ENCODE measurements around the gene EEF1AKMT1. TPM values are rescaled to one million over a fixed set of nuclear protein-coding genes. Genes with fewer than 3 reads are reported as not detected.
A peak's percentile ranks its signal among the peaks of the same experiment; 100 is the strongest.

The EEF1AKMT1 gene
- 10 to 100 TPM in 2 of 3 donors, 1 to 10 TPM in 1; 8.1 to 14.3 (median 10.8) TPM for polyA plus RNA-seq

GRCh38 chr13:20773194-20774080 is at the start of gene EEF1AKMT1:
Gene EEF1AKMT1 (minus strand): TSS chr13:20773961. CDS start chr13:20757598, 16,363 bp downstream.
- peaks cover 23 to 28% of the 10 kb centered on the region in 2 donors for H3K4me1 Mint-ChIP-seq

GRCh38 chr13:20823071-20823470 is 49.3 kb upstream of the EEF1AKMT1 start:
- no peak for DNase-seq
- Mint-ChIP-seq H3K27me3 (ENCODE audit: low read depth in 3 of 3) (no peaks in the 10 kb centered on the region), H3K27ac (no peak overlapping the region), H3K4me1 (peaks cover 0 to under 1% of the 10 kb centered on the region in 2 donors), H3K9me3 (no peaks in the 10 kb centered on the region), H3K36me3 (peaks cover 0 to 13% (median 0%) of the 10 kb centered on the region in 3 donors), H3K4me3 (no peak overlapping the region)

More at GRCh38 chr13:20773194-20774080, at the start of gene EEF1AKMT1:
- Mint-ChIP-seq H3K27me3 (ENCODE audit: low read depth in 3 of 3) (peaks cover 3 to 16% (median 13%) of the 10 kb centered on the region in 3 donors), H3K36me3 (peaks cover 17 to 20% (median 20%) of the 10 kb centered on the region in 3 donors), H3K27ac (peak within 1 kb of the TSS; percentile 94 to 100 (median 99)), H3K4me3 (peak within 1 kb of the TSS; percentile 90 to 99 (median 94)), H3K9me3 (peaks cover 0 to 10% (median 3%) of the 10 kb centered on the region in 6 donors)
- DNase-seq: peak; percentile 91 to 94 (median 94)

GRCh38 chr13:20822406-20822805 is 48.6 kb upstream of the EEF1AKMT1 start:
- DNase-seq: no peak
- no peak overlapping the region for H3K4me3 Mint-ChIP-seq
- peaks cover 0 to 13% (median 0%) of the 10 kb centered on the region in 3 donors for H3K36me3 Mint-ChIP-seq
- no peaks in the 10 kb centered on the region for H3K4me1 Mint-ChIP-seq
- H3K27ac Mint-ChIP-seq: no peak overlapping the region
- no peaks in the 10 kb centered on the region for H3K27me3 Mint-ChIP-seq (ENCODE audit: low read depth in 3 of 3)
- no peaks in the 10 kb centered on the region for H3K9me3 Mint-ChIP-seq

GRCh38 chr13:20819715-20820114 is 46.0 kb upstream of the EEF1AKMT1 start:
- no peak for DNase-seq
- H3K9me3 Mint-ChIP-seq: no peaks in the 10 kb centered on the region
- no peak overlapping the region for H3K27ac Mint-ChIP-seq
- H3K27me3 Mint-ChIP-seq (ENCODE audit: low read depth in 3 of 3): peaks cover 0 to 2% (median 0%) of the 10 kb centered on the region in 3 donors
- no peak overlapping the region for H3K4me3 Mint-ChIP-seq
- peaks cover 4 to 11% (median 4%) of the 10 kb centered on the region in 3 donors for H3K36me3 Mint-ChIP-seq
- no peaks in the 10 kb centered on the region for H3K4me1 Mint-ChIP-seq

GRCh38 chr13:20815464-20815863 is 41.7 kb upstream of the EEF1AKMT1 start:
- Mint-ChIP-seq H3K27me3 (ENCODE audit: low read depth in 3 of 3) (peaks cover 0 to 4% (median 2%) of the 10 kb centered on the region in 3 donors), H3K36me3 (peaks cover 13 to 24% (median 18%) of the 10 kb centered on the region in 3 donors), H3K4me1 (peaks cover 6 to 7% of the 10 kb centered on the region in 2 donors), H3K9me3 (no peaks in the 10 kb centered on the region), H3K27ac (no peak overlapping the region), H3K4me3 (no peak overlapping the region)
- DNase-seq: no peak

GRCh38 chr13:20814224-20814910 is 40.6 kb upstream of the EEF1AKMT1 start:
- Mint-ChIP-seq H3K27me3 (ENCODE audit: low read depth in 3 of 3) (peaks cover 0 to 4% (median 2%) of the 10 kb centered on the region in 3 donors), H3K4me1 (peaks cover 6 to 7% of the 10 kb centered on the region in 2 donors), H3K9me3 (no peaks in the 10 kb centered on the region), H3K4me3 (no peak overlapping the region), H3K36me3 (peaks cover 13 to 22% (median 18%) of the 10 kb centered on the region in 3 donors), H3K27ac (no peak overlapping the region)
- no peak for DNase-seq

GRCh38 chr13:20812890-20813289 is 39.1 kb upstream of the EEF1AKMT1 start:
- Mint-ChIP-seq H3K36me3 (peaks cover 13 to 29% (median 26%) of the 10 kb centered on the region in 3 donors), H3K27me3 (ENCODE audit: low read depth in 3 of 3) (peaks cover 0 to 4% (median 2%) of the 10 kb centered on the region in 3 donors), H3K4me3 (no peak overlapping the region), H3K4me1 (peaks cover 6 to 7% of the 10 kb centered on the region in 2 donors), H3K27ac (no peak overlapping the region), H3K9me3 (no peaks in the 10 kb centered on the region)
- DNase-seq: no peak

GRCh38 chr13:20810808-20811207 is 37.0 kb upstream of the EEF1AKMT1 start:
- H3K4me1 Mint-ChIP-seq: peaks cover 6 to 7% of the 10 kb centered on the region in 2 donors
- no peak overlapping the region for H3K27ac Mint-ChIP-seq
- H3K36me3 Mint-ChIP-seq: peaks cover 21 to 35% (median 34%) of the 10 kb centered on the region in 3 donors
- H3K27me3 Mint-ChIP-seq (ENCODE audit: low read depth in 3 of 3): peaks cover 0 to 4% (median 2%) of the 10 kb centered on the region in 3 donors
- no peak overlapping the region for H3K4me3 Mint-ChIP-seq
- no peaks in the 10 kb centered on the region for H3K9me3 Mint-ChIP-seq
- DNase-seq: no peak

GRCh38 chr13:20808874-20809273 is 35.1 kb upstream of the EEF1AKMT1 start:
- H3K4me1 Mint-ChIP-seq: peaks cover 6 to 7% of the 10 kb centered on the region in 2 donors
- H3K36me3 Mint-ChIP-seq: peaks cover 22 to 42% (median 30%) of the 10 kb centered on the region in 3 donors
- DNase-seq: no peak
- H3K9me3 Mint-ChIP-seq: no peaks in the 10 kb centered on the region
- H3K27ac Mint-ChIP-seq: no peak overlapping the region
- peaks cover 2% of the 10 kb centered on the region in 3 donors for H3K27me3 Mint-ChIP-seq (ENCODE audit: low read depth in 3 of 3)
- no peak overlapping the region for H3K4me3 Mint-ChIP-seq

GRCh38 chr13:20803180-20803965 is 29.6 kb upstream of the EEF1AKMT1 start:
- no peak overlapping the region for H3K4me3 Mint-ChIP-seq
- H3K27ac Mint-ChIP-seq: peak overlapping the region in 1 of 6 donors; percentile 24
- no peak for DNase-seq
- peaks cover 0 to 3% of the 10 kb centered on the region in 2 donors for H3K4me1 Mint-ChIP-seq
- H3K9me3 Mint-ChIP-seq: no peaks in the 10 kb centered on the region
- H3K36me3 Mint-ChIP-seq: peaks cover 12 to 26% (median 16%) of the 10 kb centered on the region in 3 donors
- peaks cover 0 to 4% (median 0%) of the 10 kb centered on the region in 3 donors for H3K27me3 Mint-ChIP-seq (ENCODE audit: low read depth in 3 of 3)

GRCh38 chr13:20801707-20802106 is 27.9 kb upstream of the EEF1AKMT1 start:
- Mint-ChIP-seq H3K9me3 (no peaks in the 10 kb centered on the region), H3K4me3 (no peak overlapping the region), H3K27me3 (ENCODE audit: low read depth in 3 of 3) (peaks cover 0 to 4% (median 0%) of the 10 kb centered on the region in 3 donors), H3K36me3 (peaks cover 9 to 30% (median 10%) of the 10 kb centered on the region in 3 donors), H3K4me1 (peaks cover 9% of the 10 kb centered on the region in 2 donors), H3K27ac (no peak overlapping the region)
- no peak for DNase-seq

- no peak overlapping the region for H3K27ac Mint-ChIP-seq
- H3K4me1 Mint-ChIP-seq: peaks cover 10% of the 10 kb centered on the region in 2 donors
- H3K36me3 Mint-ChIP-seq: peaks cover 6 to 33% (median 7%) of the 10 kb centered on the region in 3 donors
- no peak for DNase-seq
- H3K9me3 Mint-ChIP-seq: no peaks in the 10 kb centered on the region
- peaks cover 0 to 4% (median 0%) of the 10 kb centered on the region in 3 donors for H3K27me3 Mint-ChIP-seq (ENCODE audit: low read depth in 3 of 3)
- H3K4me3 Mint-ChIP-seq: no peak overlapping the region
Measured at GRCh38 chr13:20799726-20800416, 26.1 kb upstream of the EEF1AKMT1 start.

Measured in immature natural killer cell (primary cell).